CD14-positive monocyte (primary cell): ENCODE data around the gene INPP5A. TPM values are rescaled to one million over a fixed set of nuclear protein-coding genes. Genes with fewer than 3 reads are reported as not detected.
"Not testable (repeated sequence)": the region's sequence is repeated elsewhere in the genome, so short reads cannot be mapped to it uniquely, and the experiment has no call there.

ENCODE experiments used
- DNase-seq, 3 donors: peaks; one replicate each; pipeline ENCODE4 v3.0.0-alpha.2; 2011 to 2022
- H2AFZ ChIP-seq: 2 replicates; pipeline ENCODE4 v1.6.0; 2012; ENCODE audit warnings: mild to moderate bottlenecking, low read depth, low read length, inconsistent platforms; ENCODE audit not compliant: insufficient read depth, poor library complexity, severe bottlenecking
- H3K27ac ChIP-seq, 2 donors: 1 replicate in 1 of 2; 2 replicates in 1 of 2; pipeline ENCODE4 v1.5.1; 2012 to 2013; ENCODE audit warnings: low read length in 2 of 2, control low read depth in 1 of 2, inconsistent platforms in 1 of 2, low read depth in 1 of 2, mild to moderate bottlenecking in 1 of 2
- H3K27me3 ChIP-seq, 2 donors: one replicate each; pipeline versions ENCODE4 v1.6.0 to v1.6.1; 2011 to 2013; ENCODE audit warnings: low read length in 2 of 2; ENCODE audit not compliant: control insufficient read depth in 2 of 2, insufficient read depth in 2 of 2
- H3K36me3 ChIP-seq, 2 donors: replicated peaks in 1 of 2; 1 replicate in 1 of 2; 2 replicates in 1 of 2; pipeline versions ENCODE4 v1.5.1 to v1.6.1; 2012 to 2013; ENCODE audit warnings: low read length in 2 of 2, control low read depth in 1 of 2, inconsistent platforms in 1 of 2, mild to moderate bottlenecking in 1 of 2; ENCODE audit not compliant: insufficient read depth in 2 of 2, control insufficient read depth in 1 of 2
- H3K4me1 ChIP-seq, 2 donors: 1 replicate in 1 of 2; 2 replicates in 1 of 2; pipeline versions ENCODE4 v1.5.1 to v1.6.1; 2012 to 2013; ENCODE audit warnings: low read length in 2 of 2, control low read depth in 1 of 2, inconsistent platforms in 1 of 2, mild to moderate bottlenecking in 1 of 2, moderate library complexity in 1 of 2; ENCODE audit not compliant: insufficient read depth in 2 of 2, control insufficient read depth in 1 of 2
- H3K4me2 ChIP-seq: replicated peaks from 2 replicates; pipeline ENCODE3; 2012; ENCODE audit warnings: low read length, moderate library complexity, mild to moderate bottlenecking; ENCODE audit not compliant: poor library complexity, severe bottlenecking; ENCODE audit errors: extremely low read depth
- H3K4me3 ChIP-seq, 3 experiments: fragments of 200-600 bp in 1 of 3; sonication (generic) in 1 of 3; replicated peaks in 1 of 3; 1 replicate in 2 of 3; 2 replicates in 1 of 3; pipeline ENCODE4 v1.5.1; 2011 to 2013; ENCODE audit warnings: low read length in 3 of 3, mild to moderate bottlenecking in 3 of 3, control low read depth in 2 of 3, low read depth in 2 of 3, inconsistent platforms in 1 of 3, moderate library complexity in 1 of 3
- H3K79me2 ChIP-seq: 2 replicates; pipeline ENCODE4 v1.6.0; 2012; ENCODE audit warnings: mild to moderate bottlenecking, control low read depth, inconsistent platforms, low read length, moderate library complexity; ENCODE audit not compliant: insufficient read depth
- H3K9ac ChIP-seq: 2 replicates; pipeline ENCODE4 v1.6.0; 2017; ENCODE audit warnings: low read length, mild to moderate bottlenecking; ENCODE audit not compliant: insufficient read depth, poor library complexity, severe bottlenecking
- H3K9me3 ChIP-seq, 2 donors: replicated peaks in 1 of 2; 1 replicate in 1 of 2; 2 replicates in 1 of 2; pipeline versions ENCODE4 v1.5.1 to v1.6.1; 2012 to 2013; ENCODE audit warnings: low read length in 2 of 2, control low read depth in 1 of 2; ENCODE audit not compliant: control insufficient read depth in 1 of 2, insufficient read depth in 1 of 2
- H4K20me1 ChIP-seq: 2 replicates; pipeline ENCODE4 v1.6.0; 2012; ENCODE audit warnings: mild to moderate bottlenecking, low read length, control low read depth, moderate library complexity; ENCODE audit not compliant: insufficient read depth
- H3K27ac Mint-ChIP-seq, 7 donors: one replicate each; pipeline ENCODE4 v1.8.0; 2020; ENCODE audit warnings: mild to moderate bottlenecking in 7 of 7, mixed read lengths in 7 of 7, moderate library complexity in 6 of 7, inconsistent platforms in 2 of 7
- H3K27me3 Mint-ChIP-seq, 3 donors: one replicate each; pipeline ENCODE4 v1.8.0; 2021 to 2022; ENCODE audit warnings: low read depth in 3 of 3, mild to moderate bottlenecking in 3 of 3, mixed read lengths in 3 of 3, moderate library complexity in 3 of 3, inconsistent platforms in 1 of 3
- H3K36me3 Mint-ChIP-seq, 2 donors: one replicate each; pipeline ENCODE4 v1.8.0; 2020; ENCODE audit warnings: mixed read lengths in 2 of 2, inconsistent platforms in 1 of 2, mild to moderate bottlenecking in 1 of 2
- H3K4me1 Mint-ChIP-seq: one replicate; pipeline ENCODE4 v1.8.0; 2020; ENCODE audit warnings: mild to moderate bottlenecking, mixed read lengths
- H3K4me3 Mint-ChIP-seq, 2 donors: one replicate each; pipeline ENCODE4 v1.8.0; 2020; ENCODE audit warnings: mild to moderate bottlenecking in 2 of 2, mixed read lengths in 2 of 2, moderate library complexity in 1 of 2
- H3K9me3 Mint-ChIP-seq, 7 donors: one replicate each; pipeline ENCODE4 v1.8.0; 2020 to 2022; ENCODE audit warnings: mixed read lengths in 7 of 7, mild to moderate bottlenecking in 6 of 7, moderate library complexity in 6 of 7, inconsistent platforms in 2 of 7
- WGBS: methylation state at CpG from one replicate; pipeline ENCODE4 v1.1.5; 2013; ENCODE audit warnings: missing lambda C conversion rate; ENCODE audit not compliant: insufficient coverage; 5-methylcytosine and 5-hydroxymethylcytosine counted together
- intact Hi-C, 2 donors: fragments of 100-400 bp; cut with micrococcal nuclease; formaldehyde crosslinking; loops; one replicate each; pipeline versions ENCODE4 v1.15.0 to v1.15.1; 2023
- polyA plus RNA-seq, 3 donors: library from polyadenylated mRNA; depleted of rRNA in 1 of 3; unstranded in 2 of 3; stranded (reverse) in 1 of 3; fragments of 300-500 nt in 2 of 3; fragments of >200 nt in 1 of 3; fragmentation: Illumina TruSeq in 2 of 3; gene quantifications; 1 replicate in 2 of 3; 2 replicates in 1 of 3; pipeline ENCODE4 v1.2.3, GENCODE V29; 2012 to 2021
- TF ChIP-seq, protein P1 (sequence below): fragments of 200-600 bp; IDR thresholded peaks from one replicate; pipeline ENCODE4 v1.8.0; 2022; ENCODE audit warnings: antibody characterized with exemption, mild to moderate bottlenecking

The INPP5A gene
- polyA plus RNA-seq, 3 donors: 0.87 to 17.2 (median 2.9) TPM

DNA sequence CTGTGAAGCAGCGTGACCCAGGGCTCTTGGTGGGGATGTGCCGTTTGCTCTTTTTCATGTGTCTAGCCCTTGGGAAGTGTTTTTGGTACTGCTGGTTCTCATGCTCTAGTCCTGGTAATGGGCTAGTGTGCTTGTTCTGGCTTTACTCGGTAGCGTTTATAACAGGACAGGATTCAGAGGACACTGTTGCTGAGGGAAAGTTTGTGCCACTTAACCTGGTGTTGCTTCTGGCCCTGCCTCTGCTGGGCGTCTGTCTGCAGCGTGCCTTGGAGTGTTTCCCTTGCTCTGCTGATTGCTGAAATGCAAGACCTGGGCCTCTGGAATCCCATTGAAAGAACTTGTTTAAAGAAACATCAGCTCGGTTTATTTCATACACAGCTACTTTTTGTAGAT, 35.0 kb downstream of the INPP5A start:
- peaks cover 0 to 2% (median 0%) of the 10 kb centered on the region in 7 donors for H3K9me3 Mint-ChIP-seq
- Histone ChIP-seq H4K20me1 (peaks cover 72% of the 10 kb centered on the region), H3K36me3 (no peaks in the 10 kb centered on the region), H3K27me3 (no peaks in the 10 kb centered on the region), H3K4me3 (no peak overlapping the region), H3K79me2 (peaks cover 85% of the 10 kb centered on the region), H3K9me3 (no peaks in the 10 kb centered on the region), H2AFZ (no peak overlapping the region), H3K27ac (no peak overlapping the region), H3K4me1 (peaks cover 58 to 59% of the 10 kb centered on the region in 2 donors), H3K9ac (no peak overlapping the region), H3K4me2 (no peak overlapping the region)
- WGBS: 53% methylated on average over 6 of the region's 7 CpGs
- peaks cover 0 to 6% (median 0%) of the 10 kb centered on the region in 3 donors for H3K27me3 Mint-ChIP-seq
- intact Hi-C loops: loop anchor here (5.0 to 10.0 kb wide), 2 partner anchors 35 to 62 kb away; partner anchors contain the start of gene INPP5A (in 1 of the 2)
- peaks cover 24 to 25% of the 10 kb centered on the region in 2 donors for H3K36me3 Mint-ChIP-seq
- no peak overlapping the region for H3K4me3 Mint-ChIP-seq
- peak in 1 of 3 donors; percentile 2 for DNase-seq
- TF ChIP-seq, protein P1, sequence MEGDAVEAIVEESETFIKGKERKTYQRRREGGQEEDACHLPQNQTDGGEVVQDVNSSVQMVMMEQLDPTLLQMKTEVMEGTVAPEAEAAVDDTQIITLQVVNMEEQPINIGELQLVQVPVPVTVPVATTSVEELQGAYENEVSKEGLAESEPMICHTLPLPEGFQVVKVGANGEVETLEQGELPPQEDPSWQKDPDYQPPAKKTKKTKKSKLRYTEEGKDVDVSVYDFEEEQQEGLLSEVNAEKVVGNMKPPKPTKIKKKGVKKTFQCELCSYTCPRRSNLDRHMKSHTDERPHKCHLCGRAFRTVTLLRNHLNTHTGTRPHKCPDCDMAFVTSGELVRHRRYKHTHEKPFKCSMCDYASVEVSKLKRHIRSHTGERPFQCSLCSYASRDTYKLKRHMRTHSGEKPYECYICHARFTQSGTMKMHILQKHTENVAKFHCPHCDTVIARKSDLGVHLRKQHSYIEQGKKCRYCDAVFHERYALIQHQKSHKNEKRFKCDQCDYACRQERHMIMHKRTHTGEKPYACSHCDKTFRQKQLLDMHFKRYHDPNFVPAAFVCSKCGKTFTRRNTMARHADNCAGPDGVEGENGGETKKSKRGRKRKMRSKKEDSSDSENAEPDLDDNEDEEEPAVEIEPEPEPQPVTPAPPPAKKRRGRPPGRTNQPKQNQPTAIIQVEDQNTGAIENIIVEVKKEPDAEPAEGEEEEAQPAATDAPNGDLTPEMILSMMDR: no peak
- no peaks in the 10 kb centered on the region for H3K4me1 Mint-ChIP-seq
- no peak overlapping the region for H3K27ac Mint-ChIP-seq

DNA sequence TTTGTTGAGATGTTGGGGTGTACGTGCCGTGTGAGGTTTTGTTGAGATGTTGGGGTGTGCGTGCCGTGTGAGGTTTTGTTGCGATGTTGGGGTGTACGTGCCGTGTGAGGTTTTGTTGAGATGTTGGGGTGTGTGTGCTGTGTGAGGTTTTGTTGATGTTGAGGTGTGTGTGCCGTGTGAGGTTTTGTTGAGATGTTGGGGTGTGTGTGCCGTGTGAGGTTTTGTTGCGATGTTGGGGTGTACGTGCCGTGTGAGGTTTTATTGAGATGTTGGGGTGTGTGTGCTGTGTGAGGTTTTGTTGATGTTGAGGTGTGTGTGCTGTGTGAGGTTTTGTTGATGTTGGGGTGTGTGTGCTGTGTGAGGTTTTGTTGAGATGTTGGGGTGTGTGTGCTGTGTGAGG, 35.4 kb downstream of the INPP5A start:
- H3K4me1 Mint-ChIP-seq, H3K9ac ChIP-seq, H3K4me3 Mint-ChIP-seq, H3K4me3 ChIP-seq, H2AFZ ChIP-seq, H3K9me3 ChIP-seq, H3K27me3 ChIP-seq, H3K36me3 ChIP-seq, H3K27me3 Mint-ChIP-seq, H3K27ac Mint-ChIP-seq, H3K27ac ChIP-seq, H3K4me2 ChIP-seq, H3K9me3 Mint-ChIP-seq, DNase-seq: not testable (repeated sequence)
- intact Hi-C loops: loop anchor here (5.0 to 10.0 kb wide), 2 partner anchors 36 to 62 kb away; partner anchors contain the start of gene INPP5A (in 1 of the 2)
- H3K36me3 Mint-ChIP-seq: peaks cover 24 to 25% of the 10 kb centered on the region in 2 donors
- Histone ChIP-seq H3K4me1 (peaks cover 62 to 63% of the 10 kb centered on the region in 2 donors), H3K79me2 (peaks cover 86% of the 10 kb centered on the region), H4K20me1 (peaks cover 73% of the 10 kb centered on the region)
- 97% methylated on average over 9 of the region's 12 CpGs for WGBS
